Muscle of leg (tissue), 11 donors: ENCODE data around the gene CDH4. TPM values are rescaled to one million over a fixed set of nuclear protein-coding genes. Genes with fewer than 3 reads are reported as not detected.
"Not testable (repeated sequence)": the region's sequence is repeated elsewhere in the genome, so short reads cannot be mapped to it uniquely, and the experiment has no call there.

ENCODE experiments used
- DNase-seq: peaks from one replicate; pipeline ENCODE4 v3.0.0; 2013
- H3K27ac ChIP-seq: one replicate; pipeline ENCODE4 v1.5.1; 2013; ENCODE audit warnings: mild to moderate bottlenecking, low read length, control low read depth
- H3K27me3 ChIP-seq: one replicate; pipeline ENCODE4 v1.6.1; 2013; ENCODE audit warnings: low read length; ENCODE audit not compliant: control insufficient read depth, insufficient read depth
- H3K36me3 ChIP-seq: one replicate; pipeline ENCODE4 v1.6.1; 2013; ENCODE audit warnings: low read length; ENCODE audit not compliant: control insufficient read depth, insufficient read depth
- H3K4me1 ChIP-seq: one replicate; pipeline ENCODE4 v1.6.1; 2013; ENCODE audit warnings: low read length; ENCODE audit not compliant: control insufficient read depth, insufficient read depth
- H3K4me3 ChIP-seq: one replicate; pipeline ENCODE4 v1.5.1; 2013; ENCODE audit warnings: low read length, control low read depth
- H3K9me3 ChIP-seq: replicated peaks from 2 replicates; pipeline ENCODE4 v1.6.1; 2013; ENCODE audit warnings: low read depth, low read length; ENCODE audit not compliant: control insufficient read depth
- WGBS: methylation state at CpG from one replicate; pipeline ENCODE4 v1.1.5; 2013; ENCODE audit warnings: missing lambda C conversion rate; ENCODE audit not compliant: insufficient coverage; 5-methylcytosine and 5-hydroxymethylcytosine counted together
- polyA plus RNA-seq, 8 donors: library from polyadenylated mRNA; unstranded; fragments of 120-200 nt; gene quantifications; one replicate each; pipeline versions ENCODE4 v1.2.1 to v1.2.3, GENCODE V29; 2013; ENCODE audit warnings: inconsistent platforms in 1 of 8, low replicate concordance in 1 of 8; ENCODE audit not compliant: insufficient read length in 8 of 8, insufficient read depth in 1 of 8
- total RNA-seq: library from RNA; stranded (reverse); fragments of 120-200 nt; gene quantifications from one replicate; pipeline ENCODE4 v1.2.4, GENCODE V29; 2013

CDH4 gene
- total and polyA plus RNA-seq, 9 donors, result 0.66 to 1.4 (median 1.2) TPM

DNA sequence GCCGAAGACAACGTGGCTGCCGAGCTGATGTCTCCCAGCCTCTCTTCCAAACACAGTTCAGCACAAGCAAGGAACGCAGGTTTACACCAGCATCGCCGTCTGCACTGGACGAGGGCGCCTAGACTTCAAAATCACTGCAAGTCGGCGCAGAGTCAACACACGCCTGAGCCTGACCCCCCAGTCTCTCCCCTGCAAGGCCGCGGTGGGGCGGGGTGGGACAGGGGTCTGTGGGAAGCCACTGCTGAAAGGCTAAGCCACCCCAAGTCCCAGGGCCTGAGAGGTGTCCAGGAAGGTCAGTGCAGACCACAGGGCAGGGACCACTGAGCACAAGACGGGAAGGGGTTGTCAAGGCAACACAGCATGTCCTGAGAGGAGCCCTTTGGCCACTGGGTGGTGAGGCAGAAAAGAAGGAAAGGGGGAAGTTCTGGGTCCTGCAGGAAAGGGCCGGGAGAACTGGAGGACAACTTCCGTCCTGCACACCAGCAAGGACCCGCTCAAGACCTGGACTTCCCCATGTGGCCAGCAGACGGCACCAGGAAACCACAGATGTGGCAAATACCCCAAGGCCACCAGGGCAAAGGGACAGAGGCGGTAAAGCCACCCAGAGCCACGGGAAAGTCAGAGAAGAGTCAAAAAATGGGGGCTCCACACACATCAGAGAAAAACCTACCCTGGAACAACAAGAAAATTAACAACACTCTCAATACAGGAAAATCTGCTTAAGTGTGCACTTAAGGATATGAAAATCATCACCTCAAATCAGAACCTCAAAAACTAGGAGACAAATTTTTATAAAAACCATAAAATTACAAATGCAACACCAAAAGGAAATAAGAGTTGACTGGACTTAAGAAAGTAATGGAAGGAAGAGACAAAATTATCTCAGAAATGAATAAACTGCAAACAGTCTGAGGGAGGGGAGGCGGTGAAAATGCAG lies 728.9 kb downstream of the CDH4 start:
- H3K9me3 ChIP-seq, result no peaks in the 10 kb centered on the region
- no peak overlapping the region for H3K4me3 ChIP-seq
- H3K36me3 ChIP-seq, result peaks cover 23% of the 10 kb centered on the region
- no peak for DNase-seq
- H3K27ac ChIP-seq, result no peak overlapping the region
- no peaks in the 10 kb centered on the region for H3K27me3 ChIP-seq
- 69% methylated on average over 20 of the region's 22 CpGs for WGBS
- H3K4me1 ChIP-seq, result no peaks in the 10 kb centered on the region

DNA sequence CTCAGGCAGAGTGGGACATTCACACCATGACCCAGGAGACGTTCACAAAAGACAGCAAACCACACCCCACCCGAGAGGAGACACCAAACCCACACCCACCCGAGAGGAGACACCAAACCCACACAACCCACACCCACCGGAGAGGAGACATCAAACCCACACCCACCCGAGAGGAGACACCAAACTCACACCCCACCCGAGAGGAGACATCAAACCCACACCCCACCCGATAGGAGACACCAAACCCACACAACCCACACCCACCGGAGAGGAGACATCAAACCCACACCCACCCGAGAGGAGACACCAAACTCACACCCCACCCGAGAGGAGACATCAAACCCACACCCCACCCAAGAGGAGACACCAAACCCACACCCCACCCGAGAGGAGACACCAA lies 729.6 kb downstream of the CDH4 start:
- not testable (repeated sequence) for DNase-seq, H3K27ac ChIP-seq, H3K27me3 ChIP-seq, H3K4me3 ChIP-seq, H3K4me1 ChIP-seq, H3K9me3 ChIP-seq
- 80% methylated on average over 1 of the region's 11 CpGs for WGBS
- peaks cover 16% of the 10 kb centered on the region for H3K36me3 ChIP-seq

DNA sequence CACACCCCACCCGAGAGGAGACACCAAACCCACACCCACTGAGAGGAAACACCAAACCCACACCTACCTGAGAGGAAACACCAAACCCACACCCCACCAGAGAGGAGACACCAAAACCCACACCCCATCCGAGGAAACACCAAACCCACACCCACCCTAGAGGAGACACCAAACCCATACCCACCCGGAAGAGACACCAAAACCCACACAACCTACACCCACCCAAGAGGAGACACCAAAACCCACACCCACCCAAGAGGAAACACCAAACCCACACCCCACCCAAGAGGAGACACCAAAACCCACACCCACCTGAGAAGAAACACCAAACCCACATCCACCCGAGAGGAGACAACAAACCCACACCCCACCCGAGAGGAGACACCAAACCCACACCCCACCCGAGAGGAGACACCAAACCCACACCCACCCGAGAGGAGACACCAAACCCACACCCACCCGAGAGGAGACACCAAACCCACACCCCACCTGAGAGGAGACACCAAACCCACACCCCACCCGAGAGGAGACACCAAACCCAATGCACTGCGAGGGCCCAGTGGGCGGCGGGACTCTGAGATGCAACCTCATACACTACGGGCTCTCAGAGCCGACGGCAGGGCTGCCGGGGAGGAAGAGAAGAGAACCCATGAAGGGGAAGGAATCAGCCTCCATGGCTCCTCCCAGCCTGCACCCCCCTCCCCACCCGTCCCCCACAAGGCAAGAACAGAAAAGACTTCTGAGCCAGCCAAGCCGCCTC lies 730.3 kb downstream of the CDH4 start:
- 89% methylated on average over 6 of the region's 18 CpGs for WGBS
- no peak for DNase-seq
- H3K27me3 ChIP-seq, result no peaks in the 10 kb centered on the region
- no peak overlapping the region for H3K27ac ChIP-seq
- H3K4me1 ChIP-seq, result no peaks in the 10 kb centered on the region
- no peak overlapping the region for H3K4me3 ChIP-seq
- H3K9me3 ChIP-seq, result no peaks in the 10 kb centered on the region
- H3K36me3 ChIP-seq, result peaks cover 20% of the 10 kb centered on the region

DNA sequence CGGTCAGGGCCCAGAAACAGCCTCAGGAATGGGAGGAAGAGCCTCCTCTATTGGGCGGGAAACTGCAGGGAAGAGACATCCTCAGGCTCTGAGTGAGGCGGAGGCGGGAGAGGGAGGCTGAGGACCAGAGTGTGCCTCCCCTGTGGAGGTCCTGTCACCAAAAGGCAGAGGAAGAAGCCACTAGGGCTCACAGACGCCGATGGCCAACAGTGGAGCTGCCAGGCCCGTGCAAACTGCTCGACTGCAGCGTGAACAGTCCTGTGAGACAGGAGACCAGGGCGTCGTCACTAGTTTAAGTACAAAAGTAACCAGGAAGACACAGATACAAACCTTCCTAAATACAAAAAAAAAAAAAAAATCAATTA lies 730.9 kb downstream of the CDH4 start:
- no peaks in the 10 kb centered on the region for H3K27me3 ChIP-seq
- peaks cover 24% of the 10 kb centered on the region for H3K36me3 ChIP-seq
- H3K4me1 ChIP-seq, result no peaks in the 10 kb centered on the region
- H3K4me3 ChIP-seq, result no peak overlapping the region
- H3K27ac ChIP-seq, result no peak overlapping the region
- 94% methylated on average over 4 of the region's 11 CpGs for WGBS
- no peaks in the 10 kb centered on the region for H3K9me3 ChIP-seq
- DNase-seq, result no peak

DNA sequence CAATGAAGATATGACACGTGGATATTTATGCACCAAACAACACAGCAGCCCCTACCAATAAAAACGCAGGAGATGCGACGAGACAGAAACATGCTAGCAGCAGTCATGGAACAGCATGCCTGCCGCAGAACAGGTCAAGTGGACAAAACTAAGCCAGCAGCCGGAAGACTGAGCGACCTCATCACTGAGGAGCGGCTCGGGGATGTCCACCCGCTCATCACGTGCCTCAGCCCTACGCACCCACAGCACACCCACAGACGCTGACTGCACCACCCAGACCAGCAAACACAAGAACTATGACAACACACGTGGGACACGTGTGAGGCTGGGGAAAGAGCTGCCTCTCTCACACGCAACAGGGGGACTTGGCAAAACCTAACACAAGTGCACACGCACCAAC lies 731.9 kb downstream of the CDH4 start:
- no peak for DNase-seq
- Histone ChIP-seq H3K9me3 (no peaks in the 10 kb centered on the region), H3K4me1 (no peaks in the 10 kb centered on the region), H3K36me3 (peaks cover 31% of the 10 kb centered on the region), H3K4me3 (no peak overlapping the region), H3K27ac (no peak overlapping the region), H3K27me3 (no peaks in the 10 kb centered on the region)
- WGBS, result 80% methylated on average over 14 of the region's 17 CpGs

DNA sequence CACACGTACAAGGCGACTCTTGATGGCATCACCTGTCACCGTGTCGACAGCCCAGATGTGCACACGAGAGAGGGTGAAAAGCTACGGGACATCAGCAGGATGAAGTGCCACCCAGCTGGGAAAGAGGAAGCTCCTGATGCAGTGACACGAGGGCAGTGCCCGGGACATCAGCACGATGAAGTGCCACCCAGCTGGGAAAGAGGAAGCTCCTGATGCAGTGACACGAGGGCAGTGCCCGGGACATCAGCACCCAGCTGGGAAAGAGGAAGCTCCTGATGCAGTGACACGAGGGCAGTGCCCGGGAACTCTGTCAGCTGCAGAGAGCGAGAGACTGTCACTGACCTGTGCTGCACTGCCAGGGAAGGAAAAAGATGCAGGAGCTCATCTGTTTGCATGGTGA lies 732.4 kb downstream of the CDH4 start:
- not testable (repeated sequence) for H3K4me3 ChIP-seq, H3K9me3 ChIP-seq, H3K27ac ChIP-seq, DNase-seq, H3K4me1 ChIP-seq, H3K27me3 ChIP-seq
- peaks cover 32% of the 10 kb centered on the region for H3K36me3 ChIP-seq
- WGBS, result 88% methylated on average over 14 of the region's 14 CpGs

DNA sequence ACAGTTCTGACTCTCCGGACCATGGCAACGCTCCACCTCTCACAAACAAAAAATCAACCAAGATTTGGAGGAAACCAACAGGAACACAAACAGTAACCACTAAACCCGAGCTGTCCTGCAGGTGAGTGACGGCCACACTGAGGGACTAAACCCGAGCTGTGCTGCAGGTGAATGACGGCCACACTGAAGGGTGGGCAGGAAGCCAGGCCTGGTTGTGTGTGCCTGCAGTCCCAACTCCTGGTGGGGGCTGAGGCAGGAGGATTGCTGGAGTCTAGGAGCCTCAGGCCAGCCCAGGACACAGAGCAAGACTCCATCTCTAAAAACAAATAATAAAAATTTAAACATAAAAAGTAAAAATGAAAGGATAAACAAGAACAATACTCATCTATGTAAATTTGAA lies 733.0 kb downstream of the CDH4 start:
- WGBS, result 87% methylated on average over 3 of the region's 6 CpGs
- H3K36me3 ChIP-seq, result peaks cover 38% of the 10 kb centered on the region

DNA sequence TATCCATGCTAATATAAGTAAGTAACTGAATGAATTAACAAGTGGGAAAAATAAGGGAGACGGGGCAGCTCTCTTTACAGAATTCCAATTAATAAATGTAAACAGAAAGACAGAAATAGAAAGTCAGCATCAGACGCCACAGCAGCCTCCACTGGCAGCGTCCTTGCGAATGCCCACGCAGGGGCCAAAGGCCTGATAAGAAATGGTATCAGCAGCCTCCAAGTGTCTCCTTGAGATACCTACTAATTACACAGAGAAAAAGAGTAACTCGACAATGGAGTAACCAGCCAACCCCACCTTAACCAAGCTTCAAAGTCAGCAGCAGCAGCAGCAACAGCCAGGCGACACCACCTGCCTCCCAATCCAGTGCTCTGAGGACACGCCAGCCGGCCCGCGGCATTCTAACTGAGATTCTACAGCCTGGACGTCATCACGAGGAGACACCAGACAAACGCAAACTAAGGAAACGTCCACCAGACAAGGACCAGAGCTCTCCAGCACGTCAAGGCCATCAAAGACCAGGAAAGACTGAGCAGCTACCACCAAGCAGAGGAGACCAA lies 734.8 kb downstream of the CDH4 start:
- peaks cover 51% of the 10 kb centered on the region for H3K36me3 ChIP-seq
- H3K27me3 ChIP-seq, result no peaks in the 10 kb centered on the region
- H3K4me3 ChIP-seq, result no peak overlapping the region
- WGBS, result 93% methylated on average over 12 of the region's 16 CpGs
- H3K27ac ChIP-seq, result no peak overlapping the region
- DNase-seq, result no peak
- H3K4me1 ChIP-seq, result no peaks in the 10 kb centered on the region
- peaks cover 7% of the 10 kb centered on the region for H3K9me3 ChIP-seq

More for the DNA sequence above, 733.0 kb downstream of the CDH4 start:
- Histone ChIP-seq H3K4me3 (no peak overlapping the region), H3K27ac (no peak overlapping the region), H3K27me3 (no peaks in the 10 kb centered on the region), H3K9me3 (no peaks in the 10 kb centered on the region), H3K4me1 (no peaks in the 10 kb centered on the region)
- DNase-seq, result no peak

DNA sequence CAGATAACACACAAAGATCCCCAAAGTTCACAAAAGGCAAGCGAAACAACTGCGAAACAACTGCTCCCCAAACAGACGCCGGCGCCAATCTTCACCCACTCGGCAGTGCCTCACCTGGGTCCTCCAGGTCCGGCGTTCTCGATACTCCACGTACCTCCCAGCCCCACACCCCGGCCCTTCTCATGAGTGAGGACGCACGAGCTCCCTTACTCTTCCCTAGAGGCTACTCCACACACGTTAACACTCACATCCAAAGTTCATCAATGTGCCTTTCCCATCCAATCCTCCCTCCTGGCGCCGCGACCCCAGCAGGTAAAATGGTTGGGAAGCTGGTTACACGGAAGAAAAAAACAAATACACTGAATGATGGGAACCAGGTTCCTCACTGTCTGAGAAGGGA lies 736.6 kb downstream of the CDH4 start:
- Histone ChIP-seq H3K27me3 (no peaks in the 10 kb centered on the region), H3K4me3 (no peak overlapping the region), H3K4me1 (no peaks in the 10 kb centered on the region), H3K36me3 (peaks cover 61% of the 10 kb centered on the region), H3K9me3 (peaks cover 19% of the 10 kb centered on the region), H3K27ac (no peak overlapping the region)
- DNase-seq, result no peak
- WGBS, result 93% methylated on average over 13 of the region's 18 CpGs

DNA sequence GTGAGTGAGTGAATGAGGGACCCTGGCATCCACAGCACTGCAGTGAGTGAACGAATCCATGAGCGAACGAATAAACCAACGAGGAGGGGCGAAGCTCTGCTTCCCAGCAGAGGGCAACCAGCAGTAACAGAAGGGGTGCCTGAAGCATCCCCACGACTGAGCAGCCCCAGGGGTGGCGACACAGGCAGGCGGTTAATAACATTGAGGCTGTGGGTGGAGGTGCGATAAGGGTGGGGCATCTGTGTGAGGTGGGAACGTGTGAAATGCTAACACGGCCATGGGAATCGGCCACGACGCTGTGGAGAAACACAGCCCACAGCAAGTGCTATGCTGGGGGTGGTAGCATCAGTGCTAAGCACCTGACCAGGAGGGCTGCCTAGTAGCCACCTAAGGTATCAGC lies 737.7 kb downstream of the CDH4 start:
- WGBS, result 82% methylated on average over 14 of the region's 14 CpGs
- H3K4me1 ChIP-seq, result no peaks in the 10 kb centered on the region
- no peak for DNase-seq
- H3K36me3 ChIP-seq, result peaks cover 71% of the 10 kb centered on the region
- peaks cover 19% of the 10 kb centered on the region for H3K9me3 ChIP-seq
- H3K27ac ChIP-seq, result no peak overlapping the region
- no peak overlapping the region for H3K4me3 ChIP-seq
- H3K27me3 ChIP-seq, result no peaks in the 10 kb centered on the region
